Measurements from ENCODE around the gene MRPL2.

DNA sequence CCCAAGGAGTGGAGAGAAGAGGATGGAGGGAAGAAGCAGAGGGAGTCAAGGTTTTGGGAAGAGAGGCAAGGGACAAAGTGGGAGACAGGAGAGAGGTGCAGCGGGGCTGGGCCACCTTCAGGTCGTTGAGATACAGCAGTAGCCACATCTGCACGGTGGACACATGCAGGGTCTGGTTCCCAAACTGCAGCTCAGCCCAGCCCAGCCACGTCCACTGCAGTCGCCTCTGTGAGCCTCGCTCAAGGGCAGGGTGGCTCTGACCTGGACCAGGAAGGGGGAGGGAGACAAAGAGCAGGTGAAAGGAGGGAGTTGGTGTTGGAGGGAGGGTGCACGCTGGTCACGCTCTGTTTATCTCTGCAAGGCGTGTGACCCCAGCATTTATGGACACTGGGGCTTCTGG, 20.5 kb downstream of the MRPL2 start:
- TF ChIP-seq POLR2A (IDR thresholded peaks at IDR 0.05) = no peak
- TF ChIP-seq, protein P1, sequence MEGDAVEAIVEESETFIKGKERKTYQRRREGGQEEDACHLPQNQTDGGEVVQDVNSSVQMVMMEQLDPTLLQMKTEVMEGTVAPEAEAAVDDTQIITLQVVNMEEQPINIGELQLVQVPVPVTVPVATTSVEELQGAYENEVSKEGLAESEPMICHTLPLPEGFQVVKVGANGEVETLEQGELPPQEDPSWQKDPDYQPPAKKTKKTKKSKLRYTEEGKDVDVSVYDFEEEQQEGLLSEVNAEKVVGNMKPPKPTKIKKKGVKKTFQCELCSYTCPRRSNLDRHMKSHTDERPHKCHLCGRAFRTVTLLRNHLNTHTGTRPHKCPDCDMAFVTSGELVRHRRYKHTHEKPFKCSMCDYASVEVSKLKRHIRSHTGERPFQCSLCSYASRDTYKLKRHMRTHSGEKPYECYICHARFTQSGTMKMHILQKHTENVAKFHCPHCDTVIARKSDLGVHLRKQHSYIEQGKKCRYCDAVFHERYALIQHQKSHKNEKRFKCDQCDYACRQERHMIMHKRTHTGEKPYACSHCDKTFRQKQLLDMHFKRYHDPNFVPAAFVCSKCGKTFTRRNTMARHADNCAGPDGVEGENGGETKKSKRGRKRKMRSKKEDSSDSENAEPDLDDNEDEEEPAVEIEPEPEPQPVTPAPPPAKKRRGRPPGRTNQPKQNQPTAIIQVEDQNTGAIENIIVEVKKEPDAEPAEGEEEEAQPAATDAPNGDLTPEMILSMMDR (IDR thresholded peaks at IDR 0.05) = no peak
- no peak for TF ChIP-seq POLR2AphosphoS5 (IDR thresholded peaks at IDR 0.05)

All from prostate gland (tissue), 2 donors.